ENCODE results near the gene CDC34.
A peak's percentile ranks its signal among the peaks of the same experiment; 100 is the strongest.

The CDC34 gene

DNA sequence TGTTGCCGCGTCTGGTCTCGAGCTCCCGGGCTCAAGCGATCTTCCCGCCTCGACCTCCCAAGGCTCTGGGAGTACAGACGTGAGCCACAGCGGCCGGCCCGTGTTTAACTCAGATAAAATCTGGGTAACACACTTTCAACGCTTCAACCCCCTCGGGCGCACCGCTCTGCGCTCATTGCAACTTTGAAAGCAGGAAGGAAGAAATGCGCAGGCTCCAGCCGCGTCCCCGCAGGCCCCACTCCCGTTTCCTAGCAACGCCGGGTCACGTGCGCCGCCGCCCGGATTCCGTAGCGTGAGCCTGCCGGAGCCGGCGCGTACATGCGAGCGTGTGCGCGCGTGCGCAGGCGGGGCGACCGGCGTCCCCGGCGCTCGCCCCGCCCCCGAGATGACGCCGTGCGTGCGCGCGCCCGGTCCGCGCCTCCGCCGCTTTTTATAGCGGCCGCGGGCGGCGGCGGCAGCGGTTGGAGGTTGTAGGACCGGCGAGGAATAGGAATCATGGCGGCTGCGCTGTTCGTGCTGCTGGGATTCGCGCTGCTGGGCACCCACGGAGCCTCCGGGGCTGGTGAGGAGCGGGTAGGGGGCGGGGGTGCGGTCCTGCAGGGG, 40.7 kb downstream of the CDC34 start, which contains the start of gene BSG:
Gene BSG (plus strand): TSS at position 457 of the 603 bp plus-strand sequence. CDS start 39 bp downstream, at position 496.
- peak; percentile 90 for DNase-seq (ENCODE audit: low read depth)
- H3K4me3 ChIP-seq (ENCODE audit: low read depth, low read length), result peak within 1 kb of the TSS; percentile 100
- TF ChIP-seq, protein P1, sequence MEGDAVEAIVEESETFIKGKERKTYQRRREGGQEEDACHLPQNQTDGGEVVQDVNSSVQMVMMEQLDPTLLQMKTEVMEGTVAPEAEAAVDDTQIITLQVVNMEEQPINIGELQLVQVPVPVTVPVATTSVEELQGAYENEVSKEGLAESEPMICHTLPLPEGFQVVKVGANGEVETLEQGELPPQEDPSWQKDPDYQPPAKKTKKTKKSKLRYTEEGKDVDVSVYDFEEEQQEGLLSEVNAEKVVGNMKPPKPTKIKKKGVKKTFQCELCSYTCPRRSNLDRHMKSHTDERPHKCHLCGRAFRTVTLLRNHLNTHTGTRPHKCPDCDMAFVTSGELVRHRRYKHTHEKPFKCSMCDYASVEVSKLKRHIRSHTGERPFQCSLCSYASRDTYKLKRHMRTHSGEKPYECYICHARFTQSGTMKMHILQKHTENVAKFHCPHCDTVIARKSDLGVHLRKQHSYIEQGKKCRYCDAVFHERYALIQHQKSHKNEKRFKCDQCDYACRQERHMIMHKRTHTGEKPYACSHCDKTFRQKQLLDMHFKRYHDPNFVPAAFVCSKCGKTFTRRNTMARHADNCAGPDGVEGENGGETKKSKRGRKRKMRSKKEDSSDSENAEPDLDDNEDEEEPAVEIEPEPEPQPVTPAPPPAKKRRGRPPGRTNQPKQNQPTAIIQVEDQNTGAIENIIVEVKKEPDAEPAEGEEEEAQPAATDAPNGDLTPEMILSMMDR (IDR thresholded peaks at IDR 0.05; ENCODE audit: low read depth, low read length, missing control alignments), result no peak

DNA sequence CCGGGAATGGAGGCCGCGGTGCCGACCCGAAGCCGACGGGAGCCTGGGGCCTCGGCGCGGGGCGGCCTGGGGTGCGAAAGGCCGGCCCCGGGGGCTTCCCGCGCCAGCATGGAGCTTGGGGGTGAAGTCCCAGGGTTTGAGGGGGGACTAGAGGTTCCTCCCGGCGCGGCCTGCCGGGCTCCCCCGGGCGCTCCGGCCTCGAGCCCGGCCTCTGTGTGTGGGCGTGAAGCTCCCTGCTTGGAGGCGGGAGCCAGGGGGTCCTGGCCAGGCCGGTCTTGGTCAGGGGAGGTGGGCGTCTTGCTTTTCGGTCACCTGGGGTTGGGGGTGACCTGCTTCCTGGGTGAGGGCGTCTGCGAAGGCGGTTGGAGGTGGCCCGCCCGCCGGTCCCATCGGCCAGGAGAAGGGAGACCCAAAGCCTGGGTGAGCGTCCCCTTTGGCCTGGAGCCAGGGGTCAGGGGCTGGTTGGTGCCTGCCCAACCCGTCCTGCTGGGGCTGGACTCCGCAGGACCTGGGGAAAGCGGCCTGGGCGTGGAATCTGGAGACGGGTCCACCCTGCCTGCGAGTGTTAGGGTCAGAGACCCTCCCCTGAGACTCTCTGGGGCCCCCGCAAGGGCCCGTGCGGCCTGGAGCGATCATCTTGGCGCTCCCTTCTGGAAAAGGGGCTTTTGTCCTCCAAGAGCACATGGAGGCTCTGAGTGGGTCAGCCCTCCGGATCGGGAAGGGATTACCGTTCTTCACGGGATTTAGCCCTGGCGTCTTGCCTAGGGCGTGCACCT, 41.4 kb downstream of the CDC34 start:
- no peak for DNase-seq (ENCODE audit: low read depth)

DNA sequence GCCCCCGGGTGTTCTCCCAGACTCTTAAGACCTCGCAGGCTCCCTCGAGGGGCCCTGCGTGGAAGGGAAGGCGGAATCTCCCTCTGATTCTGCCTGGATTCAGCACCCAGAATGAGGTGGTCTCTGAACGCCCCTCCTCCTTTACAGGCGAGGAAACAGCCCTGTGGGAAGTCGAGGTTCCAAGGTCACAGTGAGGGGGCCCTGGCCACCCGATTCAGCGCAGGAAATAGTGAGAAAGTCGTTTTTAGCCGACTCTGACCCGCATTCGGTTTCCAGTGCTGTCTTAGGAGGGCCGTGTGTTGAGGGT, 41.9 kb downstream of the CDC34 start:
- H3K4me3 ChIP-seq (ENCODE audit: low read depth, low read length), result peak overlapping the region; percentile 100
- no peak for DNase-seq (ENCODE audit: low read depth)
- TF ChIP-seq, protein P1 (IDR thresholded peaks at IDR 0.05; ENCODE audit: low read depth, low read length, missing control alignments), result no peak

More for the DNA sequence above, 41.4 kb downstream of the CDC34 start:
- TF ChIP-seq, protein P1 (IDR thresholded peaks at IDR 0.05; ENCODE audit: low read depth, low read length, missing control alignments), result no peak
- peak overlapping the region; percentile 100 for H3K4me3 ChIP-seq (ENCODE audit: low read depth, low read length)

DNA sequence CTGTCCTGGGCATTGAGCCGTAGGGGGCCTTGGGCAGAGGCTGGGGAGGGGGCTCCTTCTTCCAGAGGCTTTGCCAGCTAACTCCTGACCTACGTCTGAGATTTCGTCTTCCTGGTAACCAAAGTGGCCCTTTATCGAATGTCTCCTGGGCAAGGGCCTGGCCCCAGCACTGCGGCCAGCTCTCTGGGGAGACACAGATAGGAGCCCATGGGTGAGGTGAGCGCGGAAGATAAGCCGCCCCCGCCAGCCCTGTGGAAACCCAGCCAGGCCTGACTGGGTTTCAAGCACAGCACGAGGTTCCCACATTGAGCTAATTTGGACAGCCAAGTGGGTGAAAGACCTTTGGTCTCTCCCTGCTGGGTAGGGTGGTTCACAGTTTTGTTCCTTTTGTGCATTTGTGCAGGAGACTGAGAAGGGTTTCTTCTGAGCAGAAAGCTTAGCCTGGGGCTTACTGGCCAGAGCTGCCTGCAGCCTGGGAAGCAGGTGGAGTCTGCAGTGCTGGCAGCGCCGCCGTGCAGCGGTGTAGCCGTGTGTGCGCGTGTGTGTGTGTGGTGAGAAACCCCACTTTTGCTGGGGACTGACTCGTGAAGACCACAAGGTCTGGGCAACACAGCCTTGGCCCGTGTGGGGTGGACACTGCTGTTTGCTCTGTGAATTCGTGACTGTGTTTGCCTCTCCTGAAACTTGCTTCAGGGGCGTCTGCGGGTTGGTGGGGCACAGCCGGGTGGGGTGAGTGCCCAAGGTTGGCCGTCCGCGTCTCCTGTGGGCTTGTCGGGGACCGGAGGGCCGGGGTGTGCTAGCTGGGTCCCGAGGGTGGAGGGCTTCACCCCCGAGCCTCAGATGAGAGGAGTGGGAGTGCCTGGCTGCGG, 43.3 kb downstream of the CDC34 start:
- TF ChIP-seq, protein P1 (IDR thresholded peaks at IDR 0.05; ENCODE audit: low read depth, low read length, missing control alignments), result no peak
- H3K4me3 ChIP-seq (ENCODE audit: low read depth, low read length), result peak overlapping the region; percentile 100
- DNase-seq (ENCODE audit: low read depth), result no peak

DNA sequence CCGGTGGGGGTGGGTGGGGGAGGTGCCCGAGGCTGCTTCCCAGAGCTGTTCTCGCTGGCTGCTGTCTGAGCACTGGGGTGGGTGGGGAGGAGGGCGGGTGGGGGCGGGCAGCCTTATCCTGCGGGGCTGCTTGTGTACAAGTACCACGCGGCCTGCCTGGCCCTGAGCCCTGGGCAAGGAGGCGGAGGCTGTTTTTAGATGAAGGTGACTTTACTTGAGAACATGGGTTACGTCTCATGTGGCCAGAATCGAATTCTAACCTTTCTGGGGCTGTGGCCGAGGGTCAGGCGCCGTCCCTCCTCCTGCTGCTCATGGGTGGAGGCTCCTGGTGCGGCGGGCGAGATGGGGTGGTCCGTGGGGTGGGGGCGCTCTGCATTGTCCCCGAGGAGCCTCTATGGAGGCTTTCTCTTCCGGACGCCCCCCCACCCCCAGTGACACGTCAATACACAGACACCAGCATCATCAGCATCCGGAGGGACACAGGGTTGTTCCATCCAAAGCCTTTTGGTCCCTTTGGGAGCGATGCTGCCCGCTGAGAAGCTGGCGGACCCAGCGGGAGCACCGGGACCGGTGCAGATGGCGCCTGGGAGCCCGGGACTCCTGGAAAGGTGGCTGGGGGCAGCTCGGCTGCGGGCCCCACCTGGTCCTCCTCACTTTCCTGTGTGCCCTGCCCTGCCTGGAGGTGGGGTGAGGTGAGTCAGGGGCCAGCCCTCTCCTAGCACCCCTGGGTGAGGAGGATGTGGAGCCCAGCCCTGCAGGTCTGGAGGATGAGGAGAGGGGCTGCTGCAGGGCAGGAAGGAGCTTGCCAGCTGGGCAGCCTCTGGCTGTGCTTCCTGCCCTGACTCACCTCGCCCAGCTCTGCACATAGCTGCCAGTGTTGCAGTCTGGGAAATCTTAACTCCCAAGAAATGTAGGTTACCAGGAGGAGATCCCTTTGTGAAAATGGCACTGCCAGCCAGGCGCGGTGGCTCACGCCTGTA, 44.3 kb downstream of the CDC34 start:
- no peak for DNase-seq (ENCODE audit: low read depth)
- TF ChIP-seq, protein P1 (IDR thresholded peaks at IDR 0.05; ENCODE audit: low read depth, low read length, missing control alignments), result no peak
- H3K4me3 ChIP-seq (ENCODE audit: low read depth, low read length), result peak overlapping the region; percentile 100

Data from GM12864 (cell line).